ENCODE measurements around the gene DKK3. TPM values are rescaled to one million over a fixed set of nuclear protein-coding genes. Genes with fewer than 3 reads are reported as not detected.
A peak's percentile ranks its signal among the peaks of the same experiment; 100 is the strongest.

The DKK3 gene
- total RNA-seq, 3 donors from 2014 or later (not counting 1 experiment from before 2014, with no cell fraction given) = 0.16 to 0.70 TPM; not detected in 1

GRCh38 chr11:11988099-11988651 is 20.3 kb downstream of the DKK3 start:
- H3K4me1 ChIP-seq (ENCODE audit: control insufficient read depth, insufficient read depth, low read length) = no peaks in the 10 kb centered on the region
- no peak for TF ChIP-seq CTCF (IDR thresholded peaks at IDR 0.05)
- Mint-ChIP-seq H3K27me3 (ENCODE audit: low read depth in 2 of 2) (peaks cover 3 to 15% of the 10 kb centered on the region in 2 donors), H3K36me3 (no peaks in the 10 kb centered on the region), H3K4me1 (peaks cover 0 to 7% of the 10 kb centered on the region in 2 donors), H3K4me3 (no peak overlapping the region), H3K27ac (peak overlapping the region in 1 of 2 donors; percentile 35), H3K9me3 (no peaks in the 10 kb centered on the region)
- H3K36me3 ChIP-seq (ENCODE audit: control insufficient read depth, insufficient read depth, low read length) = no peaks in the 10 kb centered on the region
- WGBS (ENCODE audit: insufficient coverage) = 82% methylated on average over 6 of the region's 7 CpGs
- no peak overlapping the region for H3K27ac ChIP-seq (ENCODE audit: low read length)
- H3K27me3 ChIP-seq (ENCODE audit: control insufficient read depth, insufficient read depth, low read length) = no peaks in the 10 kb centered on the region
- H3K4me3 ChIP-seq (ENCODE audit: low read length) = no peak overlapping the region
- DNase-seq (no peak), ATAC-seq (no peak)
- no peaks in the 10 kb centered on the region for H3K9me3 ChIP-seq (ENCODE audit: control insufficient read depth, insufficient read depth, low read length)
- intact Hi-C loops (cut with micrococcal nuclease) = no loop called here

GRCh38 chr11:11987503-11988022 is 20.9 kb downstream of the DKK3 start:
- Mint-ChIP-seq H3K27me3 (ENCODE audit: low read depth in 2 of 2) (peaks cover 3 to 13% of the 10 kb centered on the region in 2 donors), H3K36me3 (no peaks in the 10 kb centered on the region), H3K27ac (peak overlapping the region in 1 of 2 donors; percentile 35), H3K4me3 (no peak overlapping the region), H3K4me1 (peaks cover 0 to 7% of the 10 kb centered on the region in 2 donors), H3K9me3 (no peaks in the 10 kb centered on the region)
- Histone ChIP-seq H3K9me3 (ENCODE audit: control insufficient read depth, insufficient read depth, low read length) (no peaks in the 10 kb centered on the region), H3K4me3 (ENCODE audit: low read length) (no peak overlapping the region), H3K36me3 (ENCODE audit: control insufficient read depth, insufficient read depth, low read length) (no peaks in the 10 kb centered on the region), H3K27ac (ENCODE audit: low read length) (peak overlapping the region; percentile 18), H3K27me3 (ENCODE audit: control insufficient read depth, insufficient read depth, low read length) (no peaks in the 10 kb centered on the region), H3K4me1 (ENCODE audit: control insufficient read depth, insufficient read depth, low read length) (no peaks in the 10 kb centered on the region)
- TF ChIP-seq CTCF (IDR thresholded peaks at IDR 0.05) = no peak
- DNase-seq (peak in 1 of 2 donors; percentile 58), ATAC-seq (peak; percentile 65 to 86 (median 72))
- intact Hi-C loops (cut with micrococcal nuclease) = no loop called here
- WGBS (ENCODE audit: insufficient coverage) = 86% methylated on average over 1 of the region's 1 CpG

- no peak for DNase-seq
- H3K36me3 Mint-ChIP-seq = no peaks in the 10 kb centered on the region
- peaks cover 0 to 3% of the 10 kb centered on the region in 2 donors for H3K27me3 Mint-ChIP-seq (ENCODE audit: low read depth in 2 of 2)
Observed at GRCh38 chr11:11985954-11986949, 22.2 kb downstream of the DKK3 start.

More at GRCh38 chr11:11985954-11986949, 22.2 kb downstream of the DKK3 start:
- no peak overlapping the region for H3K27ac Mint-ChIP-seq
- H3K9me3 Mint-ChIP-seq = no peaks in the 10 kb centered on the region
- ATAC-seq = no peak
- H3K4me3 ChIP-seq (ENCODE audit: low read length) = no peak overlapping the region
- intact Hi-C loops (cut with micrococcal nuclease) = no loop called here
- no peak overlapping the region for H3K4me3 Mint-ChIP-seq
- no peaks in the 10 kb centered on the region for H3K9me3 ChIP-seq (ENCODE audit: control insufficient read depth, insufficient read depth, low read length)
- H3K36me3 ChIP-seq (ENCODE audit: control insufficient read depth, insufficient read depth, low read length) = no peaks in the 10 kb centered on the region
- no peak overlapping the region for H3K27ac ChIP-seq (ENCODE audit: low read length)
- no peak for TF ChIP-seq CTCF (IDR thresholded peaks at IDR 0.05)
- no peaks in the 10 kb centered on the region for H3K27me3 ChIP-seq (ENCODE audit: control insufficient read depth, insufficient read depth, low read length)
- 91% methylated on average over 6 of the region's 9 CpGs for WGBS (ENCODE audit: insufficient coverage)
- peaks cover 0 to 7% of the 10 kb centered on the region in 2 donors for H3K4me1 Mint-ChIP-seq
- H3K4me1 ChIP-seq (ENCODE audit: control insufficient read depth, insufficient read depth, low read length) = no peaks in the 10 kb centered on the region
